K562 (cell line): ENCODE results near the gene GUCY2D. TPM values are rescaled to one million over a fixed set of nuclear protein-coding genes. Genes with fewer than 3 reads are reported as not detected.

Source experiments
- AFF1 ChIP-seq, 2 experiments: fragments of 450-650 bp; IDR thresholded peaks; 2 replicates each; pipeline ENCODE4 v1.6.1; 2018; ENCODE audit warnings: mild to moderate bottlenecking in 2 of 2, low read depth in 1 of 2; ENCODE audit not compliant: partially characterized antibody in 2 of 2
- CCNT2 ChIP-seq: IDR thresholded peaks from 2 replicates; pipeline ENCODE4 v1.6.1; 2011; ENCODE audit warnings: borderline replicate concordance, low read depth, mild to moderate bottlenecking, moderate library complexity, mixed read lengths, low read length; ENCODE audit not compliant: insufficient read length; ENCODE audit errors: extremely low read depth
- ELF4 ChIP-seq: fragments of 450-650 bp; formaldehyde crosslinking; IDR thresholded peaks from 2 replicates; pipeline ENCODE4 v1.4.0; 2022; ENCODE audit warnings: missing genetic modification characterization
- ZKSCAN8 ChIP-seq: fragments of 200-800 bp; sonication (Bioruptor generic); IDR thresholded peaks from 2 replicates; pipeline ENCODE4 v1.6.1; 2016; ENCODE audit warnings: missing genetic modification characterization, missing compliant biosample characterization
- ZMIZ1 ChIP-seq, 2 experiments: fragments of 150-350 bp in 1 of 2; IDR thresholded peaks; 2 replicates each; pipeline ENCODE4 v1.6.1; 2012 to 2016; ENCODE audit warnings: low read depth in 2 of 2, low read length in 2 of 2, mild to moderate bottlenecking in 1 of 2, moderate library complexity in 1 of 2
- polyA plus RNA-seq, 8 experiments: library from polyadenylated mRNA; depleted of rRNA in 4 of 8; stranded (reverse) in 5 of 8; unstranded in 3 of 8; fragments of >200 nt; fragmentation: Nextera tagmentation in 2 of 8; fragmentation: Illumina TruSeq in 1 of 8; extraction: Ambion mirVana in 2 of 8; extraction: Trizol in 1 of 8; gene quantifications; 2 replicates each; pipeline versions ENCODE4 v1.2.1 to v1.2.3, GENCODE V29; 2011 to 2014; ENCODE audit warnings: inconsistent platforms in 1 of 8, missing spikeins in 1 of 8
- total RNA-seq, 7 experiments: library from RNA; depleted of rRNA in 6 of 7; stranded (reverse); fragments of >200 nt in 6 of 7; fragmentation: Illumina TruSeq in 2 of 7; extraction: Trizol in 2 of 7; gene quantifications; 2 replicates each; pipeline versions ENCODE4 v1.2.1 to v1.2.3, GENCODE V29; 2011 to 2021; ENCODE audit warnings: low replicate concordance in 1 of 7

Gene GUCY2D
- total and polyA plus RNA-seq, 9 of the 15 experiments (the other 6 are each of a cell fraction or from before 2014, with no cell fraction given), result 0.05 TPM; not detected in 8

- TF ChIP-seq ZMIZ1 (IDR thresholded peaks at IDR 0.05; ENCODE audit: low read depth in 2 of 2, low read length in 2 of 2) (no peak), AFF1 (IDR thresholded peaks at IDR 0.05; ENCODE audit: low read depth in 1 of 2, partially characterized antibody in 2 of 2) (no peak), ELF4 (no peak), CCNT2 (no peak), ZKSCAN8 (no peak)
These were observed 30.8 kb upstream of the GUCY2D start (continued) for GRCh38 chr17:7971651-7972050.
